K562 (cell line): ENCODE measurements around the gene COL16A1. TPM values are rescaled to one million over a fixed set of nuclear protein-coding genes. Genes with fewer than 3 reads are reported as not detected.

ENCODE experiments used
- ATAC-seq: fragments of 200-7000 bp; cut with Tn5 transposase; 3 replicates; pipeline ENCODE4 v1.9.1; 2020; ENCODE audit warnings: moderate library complexity
- BruUV-seq: library from RNA; stranded (reverse); fragments of 400-500 nt; replicated peaks from 2 replicates; lab custom pipeline; 2021; lab: Mats Ljungman, UMichigan
- CTCF ChIA-PET: fragments of 300-600 bp; formaldehyde crosslinking; extraction: SDS; loops from one replicate; lab custom pipeline; 2021; ENCODE audit warnings: low intra/inter-chr PET ratio; lab: Yijun Ruan, JAX
- POLR2A ChIA-PET: fragments of 300-600, 350-650 bp; sonication (Branson Sonifier 250); formaldehyde crosslinking; extraction: SDS; loops from one replicate; lab custom pipeline; 2021; ENCODE audit warnings: antibody characterized with exemption, inconsistent platforms; lab: Yijun Ruan, JAX
- DNase-seq, 4 experiments: peaks; one replicate each; pipeline versions ENCODE4 v3.0.0 to v3.0.0-alpha.2; 2011 to 2018; ENCODE audit warnings: low spot score in 3 of 4, mixed read lengths in 3 of 4; ENCODE audit errors: extremely low read depth in 1 of 4
- FAIRE-seq: peaks from 2 replicates; lab custom pipeline; 2011; peaks lifted over from hg19 to GRCh38; lab: Jason Lieb, UNC
- H2AFZ ChIP-seq: 2 replicates; pipeline ENCODE4 v1.6.0; 2011; ENCODE audit warnings: low read depth, low read length, control low read depth, inconsistent platforms
- H3K27ac ChIP-seq: fragments of 200-600 bp; 3 replicates; pipeline ENCODE4 v1.8.0; 2011; ENCODE audit warnings: low read depth, mild to moderate bottlenecking, control low read depth, inconsistent platforms, low read length, moderate library complexity, mixed read lengths; ENCODE audit errors: extremely low read depth
- H3K27me3 ChIP-seq, 2 experiments: fragments of 300-600 bp in 1 of 2; 2 replicates in 1 of 2; 3 replicates in 1 of 2; pipeline versions ENCODE4 v1.6.0 to v1.8.0; 2011; ENCODE audit warnings: inconsistent platforms in 2 of 2, low read length in 2 of 2, mild to moderate bottlenecking in 1 of 2, mixed read lengths in 1 of 2, moderate library complexity in 1 of 2; ENCODE audit not compliant: control insufficient read depth in 2 of 2, insufficient read depth in 2 of 2
- H3K36me3 ChIP-seq: fragments of 300-600 bp; 3 replicates; pipeline ENCODE4 v1.8.0; 2011; ENCODE audit warnings: mild to moderate bottlenecking, low read length, inconsistent platforms; ENCODE audit not compliant: control insufficient read depth, insufficient read depth
- H3K4me1 ChIP-seq, 2 experiments: fragments of 200-600 bp in 1 of 2; replicated peaks in 1 of 2; 2 replicates in 1 of 2; 3 replicates in 1 of 2; pipeline versions ENCODE4 v1.5.1 to v1.8.0; 2011; ENCODE audit warnings: inconsistent platforms in 2 of 2, low read length in 2 of 2, mild to moderate bottlenecking in 1 of 2, mixed read lengths in 1 of 2, moderate library complexity in 1 of 2; ENCODE audit not compliant: control insufficient read depth in 2 of 2, insufficient read depth in 2 of 2
- H3K4me2 ChIP-seq: 2 replicates; pipeline ENCODE4 v1.6.1; 2011; ENCODE audit warnings: low read length, control low read depth, inconsistent platforms, mixed read lengths; ENCODE audit not compliant: insufficient read depth
- H3K4me3 ChIP-seq: fragments of 200-600 bp; sonication (generic), shearing (Covaris generic); 2 replicates; pipeline ENCODE4 v1.5.1; 2016; ENCODE audit warnings: control low read depth, inconsistent platforms
- H3K79me2 ChIP-seq: fragments of 200-600 bp; 3 replicates; pipeline ENCODE4 v1.8.0; 2011; ENCODE audit warnings: low read length, inconsistent platforms; ENCODE audit not compliant: control insufficient read depth, insufficient read depth
- H3K9ac ChIP-seq, 2 experiments: 2 replicates each; pipeline versions ENCODE4 v1.6.0 to v1.6.1; 2011; ENCODE audit warnings: low read depth in 2 of 2, low read length in 2 of 2, control low read depth in 1 of 2, inconsistent platforms in 1 of 2, mild to moderate bottlenecking in 1 of 2, mixed read lengths in 1 of 2; ENCODE audit not compliant: insufficient read depth in 1 of 2
- H3K9me1 ChIP-seq: one replicate; pipeline ENCODE4 v1.6.0; 2011; ENCODE audit warnings: inconsistent platforms, mild to moderate bottlenecking, low read length, moderate library complexity; ENCODE audit not compliant: control insufficient read depth, insufficient read depth
- H3K9me3 ChIP-seq: replicated peaks from 2 replicates; pipeline ENCODE4 v1.5.1; 2011; ENCODE audit warnings: low read depth, low read length, inconsistent platforms; ENCODE audit not compliant: control insufficient read depth, insufficient read depth
- H4K20me1 ChIP-seq: replicated peaks from 2 replicates; pipeline ENCODE4 v1.6.1; 2011; ENCODE audit warnings: low read length, inconsistent platforms, mixed read lengths; ENCODE audit not compliant: control insufficient read depth, insufficient read depth
- BCL6 ChIP-seq: fragments of 250-450 bp; sonication (Bioruptor Pico); IDR thresholded peaks from 2 replicates; pipeline ENCODE4 v1.4.0; 2020
- ERF ChIP-seq: fragments of 450-650 bp; formaldehyde crosslinking; IDR thresholded peaks from 2 replicates; pipeline ENCODE4 v1.4.0; 2020; ENCODE audit warnings: mild to moderate bottlenecking, mixed read lengths
- FOXK2 ChIP-seq, 2 experiments: fragments of 450-650 bp; IDR thresholded peaks in 1 of 2; conservative IDR thresholded peaks in 1 of 2; 2 replicates each; pipeline ENCODE4 v1.6.1; 2016; ENCODE audit warnings: low read depth in 2 of 2, mild to moderate bottlenecking in 1 of 2
- MAFG ChIP-seq: fragments of 450-650 bp; conservative IDR thresholded peaks from 2 replicates; pipeline ENCODE4 v1.6.1; 2016; ENCODE audit warnings: missing genetic modification characterization, missing compliant biosample characterization
- PHB ChIP-seq: fragments of 250-450 bp; sonication (Bioruptor Pico); IDR thresholded peaks from 2 replicates; pipeline ENCODE4 v1.5.0; 2021
- TRIM24 ChIP-seq, 2 experiments: fragments of 450-650 bp; IDR thresholded peaks; 2 replicates each; pipeline ENCODE4 v1.6.1; 2016
- ZNF408 ChIP-seq: fragments of 250-450 bp; sonication (Bioruptor Pico); IDR thresholded peaks from 2 replicates; pipeline ENCODE4 v1.4.0; 2020; ENCODE audit warnings: low read depth, mild to moderate bottlenecking, moderate library complexity
- ZNF655 ChIP-seq: fragments of 250-450 bp; sonication (Bioruptor Pico); IDR thresholded peaks from 2 replicates; pipeline ENCODE4 v1.5.0; 2021
- WGBS: fragments of 100-300 bp; shearing (Covaris generic); methylation state at CpG from one replicate; pipeline ENCODE4 v1.1.6; 2016; ENCODE audit warnings: low coverage, mixed read lengths; ENCODE audit not compliant: insufficient coverage; ENCODE audit errors: missing lambda C conversion rate; 5-methylcytosine and 5-hydroxymethylcytosine counted together
- in situ Hi-C: fragments of 300-500 bp; cut with MboI; formaldehyde crosslinking; loops from 4 replicates; pipeline ENCODE4 v1.15.0; 2018; ENCODE audit warnings: inconsistent platforms, mixed read lengths
- intact Hi-C: fragments of 100-400 bp; cut with micrococcal nuclease; formaldehyde crosslinking; loops from 2 replicates; pipeline ENCODE4 v1.14.2; 2022
- polyA plus RNA-seq, 8 experiments: library from polyadenylated mRNA; depleted of rRNA in 4 of 8; stranded (reverse) in 5 of 8; unstranded in 3 of 8; fragments of >200 nt; fragmentation: Nextera tagmentation in 2 of 8; fragmentation: Illumina TruSeq in 1 of 8; extraction: Ambion mirVana in 2 of 8; extraction: Trizol in 1 of 8; gene quantifications; 2 replicates each; pipeline versions ENCODE4 v1.2.1 to v1.2.3, GENCODE V29; 2011 to 2014; ENCODE audit warnings: inconsistent platforms in 1 of 8, missing spikeins in 1 of 8
- total RNA-seq, 7 experiments: library from RNA; depleted of rRNA in 6 of 7; stranded (reverse); fragments of >200 nt in 6 of 7; fragmentation: Illumina TruSeq in 2 of 7; extraction: Trizol in 2 of 7; gene quantifications; 2 replicates each; pipeline versions ENCODE4 v1.2.1 to v1.2.3, GENCODE V29; 2011 to 2021; ENCODE audit warnings: low replicate concordance in 1 of 7

COL16A1 gene
- total and polyA plus RNA-seq, 9 of the 15 experiments (the other 6 are each of a cell fraction or from before 2014, with no cell fraction given) = 0.11 to 0.60 (median 0.11) TPM; not detected in 6

DNA sequence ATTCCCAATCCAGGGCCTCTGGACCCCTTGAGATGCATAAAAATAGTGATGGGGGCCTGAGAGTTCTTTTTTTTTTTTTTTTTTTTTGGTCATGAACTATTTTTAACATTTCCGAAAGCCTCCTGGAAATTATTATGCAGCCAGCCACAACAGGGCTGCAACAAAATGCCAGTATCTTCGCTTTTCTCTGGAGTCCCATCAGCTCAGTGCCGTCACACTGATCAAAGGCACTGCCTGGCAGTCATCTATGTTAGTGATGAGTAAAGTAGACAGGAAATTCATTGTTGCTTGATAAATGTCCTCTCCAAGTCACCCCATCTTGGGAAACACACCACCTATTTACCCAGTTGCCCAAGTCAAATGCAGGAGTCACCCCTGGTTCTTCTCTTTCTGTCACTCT, 43.9 kb downstream of the COL16A1 start:
- no peaks in the 10 kb centered on the region for H3K4me1 ChIP-seq
- H3K9me1 ChIP-seq = no peaks in the 10 kb centered on the region
- no peak overlapping the region for H3K4me3 ChIP-seq
- TF ChIP-seq ERF (CRISPR knock-in tag) = no peak
- no peak for TF ChIP-seq FOXK2 (conservative IDR thresholded peaks at IDR 0.05 in 1 of 2, IDR thresholded peaks at IDR 0.05 in 1 of 2; ENCODE audit: low read depth in 2 of 2)
- TF ChIP-seq PHB (CRISPR knock-in tag) = no peak
- no peak for TF ChIP-seq TRIM24 (IDR thresholded peaks at IDR 0.05)
- TF ChIP-seq BCL6 = no peak
- TF ChIP-seq ZNF655 = no peak
- TF ChIP-seq MAFG (tag) = no peak
- no peak for TF ChIP-seq ZNF408 (CRISPR knock-in tag)
- no peaks in the 10 kb centered on the region for H3K36me3 ChIP-seq
- POLR2A ChIA-PET = interaction anchor here (0.6 to 1.3 kb wide), 3 partner anchors 66 to 394 kb away, joined by 3 to 4 read pairs (median 3); no protein-coding TSS in a partner anchor
- in situ Hi-C loops = no loop called here
- H3K79me2 ChIP-seq = no peaks in the 10 kb centered on the region
- WGBS = 8% methylated on average over 3 of the region's 3 CpGs
- ATAC-seq (no peak), FAIRE-seq (no peak), DNase-seq (no peak)
- H2AFZ ChIP-seq = no peak overlapping the region
- CTCF ChIA-PET = no interaction called here
- H3K27me3 ChIP-seq = peaks cover 40 to 78% of the 10 kb centered on the region in 2 experiments; a peak in 4 of 5 replicates
- no TSS peak for BruUV-seq
- H4K20me1 ChIP-seq = peaks cover 20% of the 10 kb centered on the region; the same call in 1 of the 2 replicates
- no peak overlapping the region for H3K27ac ChIP-seq
- H3K9me3 ChIP-seq = no peaks in the 10 kb centered on the region
- intact Hi-C loops = loop anchor here (5.0 kb wide), 1 partner anchor 752 kb away; no protein-coding TSS in a partner anchor
- no peak overlapping the region for H3K4me2 ChIP-seq
- no peak overlapping the region for H3K9ac ChIP-seq
